MM.1S (cell line): ENCODE measurements around the gene ATCAY.

Experiments used
- EZH2phosphoT487 ChIP-seq: fragments of 300-600 bp; sonication (generic); IDR thresholded peaks from 2 replicates; pipeline ENCODE4 v1.6.1; 2018; ENCODE audit warnings: antibody characterized with exemption, low read length
- TF ChIP-seq, protein P1 (sequence below): fragments of 300-600 bp; sonication (generic); IDR thresholded peaks from 2 replicates; pipeline ENCODE4 v1.5.1; 2016; ENCODE audit warnings: antibody characterized with exemption, low read length, mixed read lengths

DNA sequence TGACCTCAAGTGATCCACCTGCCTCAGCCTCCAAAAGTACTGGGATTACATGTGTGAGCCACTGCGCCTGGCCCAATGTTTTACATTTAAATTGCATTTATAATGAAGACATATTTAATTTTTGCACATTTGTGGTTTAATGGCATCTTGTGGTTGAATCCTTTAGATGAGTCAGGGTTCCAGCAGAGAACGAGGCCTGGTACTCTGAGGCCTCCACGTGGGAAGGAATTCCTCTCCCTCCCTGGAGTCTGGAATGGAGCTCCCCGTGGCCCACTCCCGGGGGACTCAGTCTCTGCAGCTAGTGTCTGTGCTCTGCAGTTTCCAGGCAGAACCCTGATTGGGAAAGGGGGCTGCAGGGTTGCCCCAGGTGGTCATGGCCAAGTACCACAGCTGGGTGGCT lies 35.9 kb upstream of the ATCAY start:
- TF ChIP-seq, protein P1, sequence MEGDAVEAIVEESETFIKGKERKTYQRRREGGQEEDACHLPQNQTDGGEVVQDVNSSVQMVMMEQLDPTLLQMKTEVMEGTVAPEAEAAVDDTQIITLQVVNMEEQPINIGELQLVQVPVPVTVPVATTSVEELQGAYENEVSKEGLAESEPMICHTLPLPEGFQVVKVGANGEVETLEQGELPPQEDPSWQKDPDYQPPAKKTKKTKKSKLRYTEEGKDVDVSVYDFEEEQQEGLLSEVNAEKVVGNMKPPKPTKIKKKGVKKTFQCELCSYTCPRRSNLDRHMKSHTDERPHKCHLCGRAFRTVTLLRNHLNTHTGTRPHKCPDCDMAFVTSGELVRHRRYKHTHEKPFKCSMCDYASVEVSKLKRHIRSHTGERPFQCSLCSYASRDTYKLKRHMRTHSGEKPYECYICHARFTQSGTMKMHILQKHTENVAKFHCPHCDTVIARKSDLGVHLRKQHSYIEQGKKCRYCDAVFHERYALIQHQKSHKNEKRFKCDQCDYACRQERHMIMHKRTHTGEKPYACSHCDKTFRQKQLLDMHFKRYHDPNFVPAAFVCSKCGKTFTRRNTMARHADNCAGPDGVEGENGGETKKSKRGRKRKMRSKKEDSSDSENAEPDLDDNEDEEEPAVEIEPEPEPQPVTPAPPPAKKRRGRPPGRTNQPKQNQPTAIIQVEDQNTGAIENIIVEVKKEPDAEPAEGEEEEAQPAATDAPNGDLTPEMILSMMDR, result no peak
- TF ChIP-seq EZH2phosphoT487, result no peak
